GM23338 (cell line): ENCODE data around the gene PCDHGB5. TPM values are rescaled to one million over a fixed set of nuclear protein-coding genes. Genes with fewer than 3 reads are reported as not detected.

ENCODE experiments used
- ATAC-seq: fragments of 200-7000 bp; cut with Tn5 transposase; 3 replicates; pipeline ENCODE4 v1.9.1; 2020
- DNase-seq: peaks from one replicate; pipeline ENCODE4 v3.0.0-alpha.2; 2015; ENCODE audit warnings: low spot score
- H2AFZ ChIP-seq: fragments of 200-600 bp; sonication (generic); 2 replicates; pipeline ENCODE4 v1.8.0; 2016; ENCODE audit warnings: antibody characterized with exemption, mild to moderate bottlenecking, moderate library complexity
- H3F3A ChIP-seq: fragments of 200-600 bp; sonication (generic); replicated peaks from 2 replicates; pipeline ENCODE4 v1.8.0; 2017; ENCODE audit warnings: antibody characterized with exemption, mixed run types, low read depth
- H3K27ac ChIP-seq: fragments of 200-600 bp; sonication (generic); 2 replicates; pipeline ENCODE4 v1.6.1; 2016; ENCODE audit warnings: low read depth
- H3K27me3 ChIP-seq: fragments of 200-600 bp; sonication (generic); 2 replicates; pipeline ENCODE4 v1.8.0; 2016; ENCODE audit warnings: mild to moderate bottlenecking, mixed run types, moderate library complexity; ENCODE audit not compliant: insufficient read depth
- H3K36me3 ChIP-seq: fragments of 200-600 bp; sonication (generic); 2 replicates; pipeline ENCODE4 v1.8.0; 2016; ENCODE audit warnings: mild to moderate bottlenecking; ENCODE audit not compliant: insufficient read depth
- H3K4me1 ChIP-seq: fragments of 200-600 bp; sonication (generic); 2 replicates; pipeline ENCODE4 v1.8.0; 2016; ENCODE audit warnings: mild to moderate bottlenecking, moderate library complexity; ENCODE audit not compliant: insufficient read depth
- H3K4me2 ChIP-seq: fragments of 200-600 bp; sonication (generic); 2 replicates; pipeline ENCODE4 v1.7.1; 2017; ENCODE audit warnings: mixed run types
- H3K4me3 ChIP-seq: fragments of 200-600 bp; sonication (generic); 2 replicates; pipeline ENCODE4 v1.6.1; 2016; ENCODE audit warnings: mixed run types
- H3K79me2 ChIP-seq: fragments of 200-600 bp; sonication (generic); replicated peaks from 2 replicates; pipeline ENCODE4 v1.8.0; 2017; ENCODE audit warnings: mild to moderate bottlenecking; ENCODE audit not compliant: insufficient read depth
- H3K9me2 ChIP-seq: fragments of 200-600 bp; sonication (generic); 2 replicates; pipeline ENCODE4 v1.8.0; 2017; ENCODE audit not compliant: insufficient read depth
- H4K20me1 ChIP-seq: fragments of 200-600 bp; sonication (generic); replicated peaks from 2 replicates; pipeline ENCODE4 v1.8.0; 2017; ENCODE audit warnings: mild to moderate bottlenecking; ENCODE audit not compliant: insufficient read depth
- H3K27ac Mint-ChIP-seq: 2 replicates; pipeline ENCODE4 v1.8.0; 2020; ENCODE audit warnings: inconsistent platforms, mild to moderate bottlenecking, moderate library complexity, mixed read lengths
- H3K27me3 Mint-ChIP-seq: 3 replicates; pipeline ENCODE4 v1.8.0; 2022; ENCODE audit warnings: low read depth, mild to moderate bottlenecking, moderate library complexity, mixed read lengths, inconsistent platforms; ENCODE audit not compliant: insufficient read depth, poor library complexity
- H3K36me3 Mint-ChIP-seq: 3 replicates; pipeline ENCODE4 v1.8.0; 2021; ENCODE audit warnings: low read depth, mild to moderate bottlenecking, inconsistent platforms, moderate library complexity, mixed read lengths
- H3K4me1 Mint-ChIP-seq: 3 replicates; pipeline ENCODE4 v1.8.0; 2020; ENCODE audit warnings: mild to moderate bottlenecking, inconsistent platforms, mixed read lengths
- H3K4me3 Mint-ChIP-seq: 3 replicates; pipeline ENCODE4 v1.8.0; 2021; ENCODE audit warnings: moderate library complexity, mild to moderate bottlenecking, inconsistent platforms, mixed read lengths
- H3K9me3 Mint-ChIP-seq: 3 replicates; pipeline ENCODE4 v1.8.0; 2020; ENCODE audit warnings: moderate library complexity, mild to moderate bottlenecking, inconsistent platforms, mixed read lengths
- JUNB ChIP-seq: IDR thresholded peaks from one replicate; pipeline ENCODE4 v1.6.1; 2016; ENCODE audit warnings: antibody characterized with exemption; ENCODE audit not compliant: unreplicated experiment
- NANOG ChIP-seq: IDR thresholded peaks from 2 replicates; pipeline ENCODE4 v1.6.1; 2016; ENCODE audit warnings: antibody characterized with exemption, borderline replicate concordance
- ZNF331 ChIP-seq: fragments of 250-450 bp; sonication (Bioruptor Pico); IDR thresholded peaks from 2 replicates; pipeline ENCODE4 v1.5.0; 2020; ENCODE audit warnings: low read depth, mild to moderate bottlenecking, moderate library complexity
- polyA plus RNA-seq: library from polyadenylated mRNA; unstranded; fragments of >200 nt; fragmentation: Nextera tagmentation; extraction: Ambion mirVana; gene quantifications from 2 replicates; pipeline ENCODE4 v1.2.1, GENCODE V29; 2016
- total RNA-seq: library from RNA; depleted of rRNA; stranded (reverse); fragments of >200 nt; shearing (Covaris generic); gene quantifications from 2 replicates; pipeline ENCODE4 v1.2.3, GENCODE V29; 2014
- TF ChIP-seq, protein P1 (sequence below): fragments of 250-450 bp; sonication (Bioruptor Pico); IDR thresholded peaks from 2 replicates; pipeline ENCODE4 v1.5.0; 2020; ENCODE audit warnings: mild to moderate bottlenecking, moderate library complexity
- TF ChIP-seq, protein P2 (sequence below): IDR thresholded peaks from 2 replicates; pipeline ENCODE4 v1.6.1; 2016; ENCODE audit warnings: antibody characterized with exemption

Gene PCDHGB5
- total and polyA plus RNA-seq, 2 experiments from 2014 or later, result 2.5 to 18.5 TPM

GRCh38 chr5:141351591-141351990, 46.2 kb upstream of the PCDHGB5 start:
- Histone ChIP-seq H3K9me2 (no peaks in the 10 kb centered on the region), H3K27ac (no peak overlapping the region), H3K79me2 (no peaks in the 10 kb centered on the region), H3F3A (0 out of 2 replicates have a peak, but pooled peaks cover 3% of the 10 kb centered on the region), H3K36me3 (no peaks in the 10 kb centered on the region), H3K4me2 (no peak overlapping the region), H3K27me3 (no peaks in the 10 kb centered on the region), H4K20me1 (no peaks in the 10 kb centered on the region), H3K4me3 (no peak overlapping the region), H3K4me1 (no peaks in the 10 kb centered on the region), H2AFZ (no peak overlapping the region)
- H3K27me3 Mint-ChIP-seq, result peaks cover 9% of the 10 kb centered on the region
- TF ChIP-seq, protein P1, sequence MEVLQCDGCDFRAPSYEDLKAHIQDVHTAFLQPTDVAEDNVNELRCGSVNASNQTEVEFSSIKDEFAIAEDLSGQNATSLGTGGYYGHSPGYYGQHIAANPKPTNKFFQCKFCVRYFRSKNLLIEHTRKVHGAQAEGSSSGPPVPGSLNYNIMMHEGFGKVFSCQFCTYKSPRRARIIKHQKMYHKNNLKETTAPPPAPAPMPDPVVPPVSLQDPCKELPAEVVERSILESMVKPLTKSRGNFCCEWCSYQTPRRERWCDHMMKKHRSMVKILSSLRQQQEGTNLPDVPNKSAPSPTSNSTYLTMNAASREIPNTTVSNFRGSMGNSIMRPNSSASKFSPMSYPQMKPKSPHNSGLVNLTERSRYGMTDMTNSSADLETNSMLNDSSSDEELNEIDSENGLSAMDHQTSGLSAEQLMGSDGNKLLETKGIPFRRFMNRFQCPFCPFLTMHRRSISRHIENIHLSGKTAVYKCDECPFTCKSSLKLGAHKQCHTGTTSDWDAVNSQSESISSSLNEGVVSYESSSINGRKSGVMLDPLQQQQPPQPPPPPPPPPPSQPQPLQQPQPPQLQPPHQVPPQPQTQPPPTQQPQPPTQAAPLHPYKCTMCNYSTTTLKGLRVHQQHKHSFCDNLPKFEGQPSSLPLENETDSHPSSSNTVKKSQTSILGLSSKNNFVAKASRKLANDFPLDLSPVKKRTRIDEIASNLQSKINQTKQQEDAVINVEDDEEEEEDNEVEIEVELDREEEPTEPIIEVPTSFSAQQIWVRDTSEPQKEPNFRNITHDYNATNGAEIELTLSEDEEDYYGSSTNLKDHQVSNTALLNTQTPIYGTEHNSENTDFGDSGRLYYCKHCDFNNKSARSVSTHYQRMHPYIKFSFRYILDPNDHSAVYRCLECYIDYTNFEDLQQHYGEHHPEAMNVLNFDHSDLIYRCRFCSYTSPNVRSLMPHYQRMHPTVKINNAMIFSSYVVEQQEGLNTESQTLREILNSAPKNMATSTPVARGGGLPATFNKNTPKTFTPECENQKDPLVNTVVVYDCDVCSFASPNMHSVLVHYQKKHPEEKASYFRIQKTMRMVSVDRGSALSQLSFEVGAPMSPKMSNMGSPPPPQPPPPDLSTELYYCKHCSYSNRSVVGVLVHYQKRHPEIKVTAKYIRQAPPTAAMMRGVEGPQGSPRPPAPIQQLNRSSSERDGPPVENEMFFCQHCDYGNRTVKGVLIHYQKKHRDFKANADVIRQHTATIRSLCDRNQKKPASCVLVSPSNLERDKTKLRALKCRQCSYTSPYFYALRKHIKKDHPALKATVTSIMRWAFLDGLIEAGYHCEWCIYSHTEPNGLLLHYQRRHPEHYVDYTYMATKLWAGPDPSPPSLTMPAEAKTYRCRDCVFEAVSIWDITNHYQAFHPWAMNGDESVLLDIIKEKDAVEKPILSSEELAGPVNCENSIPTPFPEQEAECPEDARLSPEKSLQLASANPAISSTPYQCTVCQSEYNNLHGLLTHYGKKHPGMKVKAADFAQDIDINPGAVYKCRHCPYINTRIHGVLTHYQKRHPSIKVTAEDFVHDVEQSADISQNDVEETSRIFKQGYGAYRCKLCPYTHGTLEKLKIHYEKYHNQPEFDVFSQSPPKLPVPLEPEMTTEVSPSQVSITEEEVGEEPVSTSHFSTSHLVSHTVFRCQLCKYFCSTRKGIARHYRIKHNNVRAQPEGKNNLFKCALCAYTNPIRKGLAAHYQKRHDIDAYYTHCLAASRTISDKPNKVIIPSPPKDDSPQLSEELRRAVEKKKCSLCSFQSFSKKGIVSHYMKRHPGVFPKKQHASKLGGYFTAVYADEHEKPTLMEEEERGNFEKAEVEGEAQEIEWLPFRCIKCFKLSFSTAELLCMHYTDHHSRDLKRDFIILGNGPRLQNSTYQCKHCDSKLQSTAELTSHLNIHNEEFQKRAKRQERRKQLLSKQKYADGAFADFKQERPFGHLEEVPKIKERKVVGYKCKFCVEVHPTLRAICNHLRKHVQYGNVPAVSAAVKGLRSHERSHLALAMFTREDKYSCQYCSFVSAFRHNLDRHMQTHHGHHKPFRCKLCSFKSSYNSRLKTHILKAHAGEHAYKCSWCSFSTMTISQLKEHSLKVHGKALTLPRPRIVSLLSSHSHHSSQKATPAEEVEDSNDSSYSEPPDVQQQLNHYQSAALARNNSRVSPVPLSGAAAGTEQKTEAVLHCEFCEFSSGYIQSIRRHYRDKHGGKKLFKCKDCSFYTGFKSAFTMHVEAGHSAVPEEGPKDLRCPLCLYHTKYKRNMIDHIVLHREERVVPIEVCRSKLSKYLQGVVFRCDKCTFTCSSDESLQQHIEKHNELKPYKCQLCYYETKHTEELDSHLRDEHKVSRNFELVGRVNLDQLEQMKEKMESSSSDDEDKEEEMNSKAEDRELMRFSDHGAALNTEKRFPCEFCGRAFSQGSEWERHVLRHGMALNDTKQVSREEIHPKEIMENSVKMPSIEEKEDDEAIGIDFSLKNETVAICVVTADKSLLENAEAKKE (CRISPR knock-in tag), result no peak
- no peak for TF ChIP-seq JUNB
- no peak for TF ChIP-seq NANOG
- TF ChIP-seq, protein P2, sequence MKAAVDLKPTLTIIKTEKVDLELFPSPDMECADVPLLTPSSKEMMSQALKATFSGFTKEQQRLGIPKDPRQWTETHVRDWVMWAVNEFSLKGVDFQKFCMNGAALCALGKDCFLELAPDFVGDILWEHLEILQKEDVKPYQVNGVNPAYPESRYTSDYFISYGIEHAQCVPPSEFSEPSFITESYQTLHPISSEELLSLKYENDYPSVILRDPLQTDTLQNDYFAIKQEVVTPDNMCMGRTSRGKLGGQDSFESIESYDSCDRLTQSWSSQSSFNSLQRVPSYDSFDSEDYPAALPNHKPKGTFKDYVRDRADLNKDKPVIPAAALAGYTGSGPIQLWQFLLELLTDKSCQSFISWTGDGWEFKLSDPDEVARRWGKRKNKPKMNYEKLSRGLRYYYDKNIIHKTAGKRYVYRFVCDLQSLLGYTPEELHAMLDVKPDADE, result no peak
- H3K27ac Mint-ChIP-seq, result no peak overlapping the region
- peaks cover 67% of the 10 kb centered on the region for H3K9me3 Mint-ChIP-seq
- no peak overlapping the region for H3K4me3 Mint-ChIP-seq
- no peak for DNase-seq
- H3K4me1 Mint-ChIP-seq, result peaks cover 2% of the 10 kb centered on the region; the same call in 2 of the 3 replicates
- no peak for ATAC-seq
- H3K36me3 Mint-ChIP-seq, result peaks cover 60% of the 10 kb centered on the region

GRCh38 chr5:141354900-141355469, 42.8 kb upstream of the PCDHGB5 start, which contains the start of gene PCDHGA4:
Gene PCDHGA4, plus strand, starts transcription at chr5:141355021. Its CDS starts 87 bp downstream, at chr5:141355108.
- no peak within 1 kb of the TSS for H3K4me3 ChIP-seq
- no peak for TF ChIP-seq ZNF331 (CRISPR knock-in tag)

More at GRCh38 chr5:141354900-141355469, 42.8 kb upstream of the PCDHGB5 start, which contains the start of gene PCDHGA4:
- Mint-ChIP-seq H3K27me3 (peaks cover 5% of the 10 kb centered on the region), H3K4me3 (no peak within 1 kb of the TSS), H3K4me1 (peaks cover 5% of the 10 kb centered on the region), H3K27ac (no peak within 1 kb of the TSS), H3K9me3 (peaks cover 62% of the 10 kb centered on the region), H3K36me3 (peaks cover 61% of the 10 kb centered on the region)
- Histone ChIP-seq H3K9me2 (no peaks in the 10 kb centered on the region), H2AFZ (no peak within 1 kb of the TSS), H3K4me1 (no peaks in the 10 kb centered on the region), H3K79me2 (no peaks in the 10 kb centered on the region), H4K20me1 (no peaks in the 10 kb centered on the region), H3K27me3 (no peaks in the 10 kb centered on the region), H3K4me2 (no peak within 1 kb of the TSS), H3K27ac (no peak within 1 kb of the TSS), H3F3A (0 out of 2 replicates have a peak, but pooled peaks cover 3% of the 10 kb centered on the region), H3K36me3 (no peaks in the 10 kb centered on the region)
- peak; percentile 44 for DNase-seq
- no peak for ATAC-seq
